CD4-positive, alpha-beta T cell treated with Interleukin-2 at 100 ng/mL for 4 hours (primary cell): ENCODE measurements around the gene CAMTA1.
"Not testable (repeated sequence)": the region's sequence is repeated elsewhere in the genome, so short reads cannot be mapped to it uniquely, and the experiment has no call there.

ENCODE experiments used
- DNase-seq: peaks from one replicate; pipeline ENCODE4 v3.0.0-alpha.2; 2020; ENCODE audit warnings: low spot score

Gene CAMTA1

GRCh38 chr1:7409278-7409677 lies 624.0 kb downstream of the CAMTA1 start:
- DNase-seq = no peak

- no peak for DNase-seq
These were observed 624.9 kb downstream of the CAMTA1 start for GRCh38 chr1:7410156-7410555.

- DNase-seq = not testable (repeated sequence)
These were observed 632.4 kb downstream of the CAMTA1 start for GRCh38 chr1:7417618-7418017.

GRCh38 chr1:7418442-7419080 lies 633.3 kb downstream of the CAMTA1 start:
- DNase-seq = no peak

GRCh38 chr1:7420098-7420445 lies 634.8 kb downstream of the CAMTA1 start:
- no peak for DNase-seq

GRCh38 chr1:7420470-7421100 lies 635.3 kb downstream of the CAMTA1 start:
- no peak for DNase-seq

GRCh38 chr1:7421471-7422075 lies 636.3 kb downstream of the CAMTA1 start:
- DNase-seq = no peak

- DNase-seq = no peak
These were observed 636.8 kb downstream of the CAMTA1 start for GRCh38 chr1:7422081-7422480.

GRCh38 chr1:7422561-7422960 lies 637.3 kb downstream of the CAMTA1 start:
- no peak for DNase-seq

GRCh38 chr1:7422966-7423365 lies 637.7 kb downstream of the CAMTA1 start:
- no peak for DNase-seq

GRCh38 chr1:7424352-7424890 lies 639.2 kb downstream of the CAMTA1 start:
- no peak for DNase-seq

- DNase-seq = no peak
These were observed 640.0 kb downstream of the CAMTA1 start for GRCh38 chr1:7425229-7425628.

GRCh38 chr1:7425771-7426170 lies 640.5 kb downstream of the CAMTA1 start:
- no peak for DNase-seq

GRCh38 chr1:7426780-7427604 lies 641.7 kb downstream of the CAMTA1 start:
- DNase-seq = no peak

GRCh38 chr1:7427605-7428300 lies 642.5 kb downstream of the CAMTA1 start:
- DNase-seq = no peak

- DNase-seq = no peak
These were observed 644.0 kb downstream of the CAMTA1 start for GRCh38 chr1:7429290-7429689.

GRCh38 chr1:7430047-7430608 lies 644.9 kb downstream of the CAMTA1 start:
- DNase-seq = no peak

GRCh38 chr1:7430691-7431090 lies 645.4 kb downstream of the CAMTA1 start:
- DNase-seq = no peak

- no peak for DNase-seq
These were observed 647.0 kb downstream of the CAMTA1 start for GRCh38 chr1:7432102-7432899.

- no peak for DNase-seq
These were observed 647.7 kb downstream of the CAMTA1 start for GRCh38 chr1:7432900-7433380.

GRCh38 chr1:7434566-7434965 lies 649.3 kb downstream of the CAMTA1 start:
- no peak for DNase-seq
